ENCODE measurements around the gene PNMA1.

DNA sequence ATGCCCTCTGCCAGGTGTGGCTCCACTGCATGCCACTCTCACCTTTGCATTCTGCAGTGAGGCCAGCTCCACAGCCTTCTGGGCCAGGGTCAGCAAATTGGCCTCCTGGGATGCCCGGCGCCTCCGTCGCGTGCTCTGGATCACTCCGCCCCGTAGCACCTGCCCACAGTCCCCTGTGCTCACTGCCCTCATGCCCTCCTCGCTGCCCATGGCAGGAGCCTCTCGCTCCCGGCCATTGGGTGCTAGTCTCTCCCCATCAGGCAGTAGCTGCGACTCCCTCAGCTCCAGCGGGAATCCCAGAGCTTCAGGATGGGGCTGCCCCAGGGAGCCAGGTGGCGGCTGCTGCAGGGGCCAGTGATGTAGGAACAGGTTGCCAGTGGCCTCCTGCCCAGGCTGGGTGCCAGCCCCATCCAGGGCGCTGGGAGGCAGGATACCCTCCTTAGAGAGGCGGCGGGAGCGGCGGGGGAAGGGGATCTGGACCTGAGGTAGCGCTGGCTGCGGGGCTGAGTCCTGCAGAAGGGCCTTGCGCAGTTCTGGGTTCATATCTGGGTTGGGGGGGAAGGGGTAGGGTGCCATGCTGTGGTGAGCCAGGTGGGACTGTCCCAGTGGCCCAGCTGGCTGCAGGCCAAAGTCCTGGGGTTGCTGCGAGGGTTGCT is 24.5 kb upstream of the PNMA1 start:
- TF ChIP-seq NFRKB (IDR thresholded peaks at IDR 0.05) (no peak), HDGF (IDR thresholded peaks at IDR 0.05; ENCODE audit: borderline replicate concordance) (no peak), SP1 (IDR thresholded peaks at IDR 0.05) (no peak), FOXM1 (IDR thresholded peaks at IDR 0.05; ENCODE audit: borderline replicate concordance) (no peak), TARDBP (IDR thresholded peaks at IDR 0.05) (no peak)

Measured in HEK293T (cell line).